ENCODE results near the gene ZMIZ1. TPM values are rescaled to one million over a fixed set of nuclear protein-coding genes. Genes with fewer than 3 reads are reported as not detected.

ZMIZ1 gene
- total RNA-seq, 4 donors from 2014 or later = 71.9 to 104 (median 79.5) TPM

DNA sequence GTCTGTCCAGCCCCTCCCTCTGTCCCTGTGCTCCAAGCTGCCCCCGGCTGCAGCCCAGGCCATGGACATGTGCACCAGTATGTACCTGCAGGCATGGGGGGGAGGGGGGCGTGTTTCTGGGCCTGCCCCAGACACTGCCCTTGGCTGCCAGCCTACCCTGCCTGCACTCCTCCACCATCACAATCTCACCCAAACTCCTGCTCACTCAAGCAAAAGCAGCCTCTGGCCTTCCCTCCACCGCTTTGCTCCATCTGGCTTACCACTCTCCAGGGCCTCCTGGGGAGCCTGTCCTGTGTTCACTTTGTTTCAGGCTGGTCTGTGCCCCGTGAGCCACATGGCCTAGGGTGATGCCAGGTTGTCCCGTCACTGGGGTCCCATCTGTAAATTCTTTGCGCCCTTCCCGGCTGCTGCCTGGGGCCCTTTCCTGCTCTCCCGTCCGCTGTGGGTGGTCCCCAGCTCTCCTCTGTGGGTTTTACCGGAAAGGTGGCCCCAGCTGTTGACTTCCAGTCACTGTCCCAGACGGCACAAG is 245.2 kb downstream of the ZMIZ1 start:
- no peak for DNase-seq (ENCODE audit: low spot score in 2 of 2)
- Histone ChIP-seq H3K27me3 (no peaks in the 10 kb centered on the region), H3K27ac (no peak overlapping the region), H3K36me3 (peaks cover 60% of the 10 kb centered on the region), H3K4me3 (no peak overlapping the region), H3K9me3 (no peaks in the 10 kb centered on the region), H3K4me1 (peaks cover 42% of the 10 kb centered on the region)
- 89% methylated on average over 10 of the region's 11 CpGs for WGBS
- TF ChIP-seq, protein P1, sequence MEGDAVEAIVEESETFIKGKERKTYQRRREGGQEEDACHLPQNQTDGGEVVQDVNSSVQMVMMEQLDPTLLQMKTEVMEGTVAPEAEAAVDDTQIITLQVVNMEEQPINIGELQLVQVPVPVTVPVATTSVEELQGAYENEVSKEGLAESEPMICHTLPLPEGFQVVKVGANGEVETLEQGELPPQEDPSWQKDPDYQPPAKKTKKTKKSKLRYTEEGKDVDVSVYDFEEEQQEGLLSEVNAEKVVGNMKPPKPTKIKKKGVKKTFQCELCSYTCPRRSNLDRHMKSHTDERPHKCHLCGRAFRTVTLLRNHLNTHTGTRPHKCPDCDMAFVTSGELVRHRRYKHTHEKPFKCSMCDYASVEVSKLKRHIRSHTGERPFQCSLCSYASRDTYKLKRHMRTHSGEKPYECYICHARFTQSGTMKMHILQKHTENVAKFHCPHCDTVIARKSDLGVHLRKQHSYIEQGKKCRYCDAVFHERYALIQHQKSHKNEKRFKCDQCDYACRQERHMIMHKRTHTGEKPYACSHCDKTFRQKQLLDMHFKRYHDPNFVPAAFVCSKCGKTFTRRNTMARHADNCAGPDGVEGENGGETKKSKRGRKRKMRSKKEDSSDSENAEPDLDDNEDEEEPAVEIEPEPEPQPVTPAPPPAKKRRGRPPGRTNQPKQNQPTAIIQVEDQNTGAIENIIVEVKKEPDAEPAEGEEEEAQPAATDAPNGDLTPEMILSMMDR (IDR thresholded peaks at IDR 0.05) = no peak
- no peak for TF ChIP-seq EP300 (IDR thresholded peaks at IDR 0.05)
- no peak for TF ChIP-seq POLR2A (IDR thresholded peaks at IDR 0.05)
- no peak for TF ChIP-seq POLR2AphosphoS5 (IDR thresholded peaks at IDR 0.05)

DNA sequence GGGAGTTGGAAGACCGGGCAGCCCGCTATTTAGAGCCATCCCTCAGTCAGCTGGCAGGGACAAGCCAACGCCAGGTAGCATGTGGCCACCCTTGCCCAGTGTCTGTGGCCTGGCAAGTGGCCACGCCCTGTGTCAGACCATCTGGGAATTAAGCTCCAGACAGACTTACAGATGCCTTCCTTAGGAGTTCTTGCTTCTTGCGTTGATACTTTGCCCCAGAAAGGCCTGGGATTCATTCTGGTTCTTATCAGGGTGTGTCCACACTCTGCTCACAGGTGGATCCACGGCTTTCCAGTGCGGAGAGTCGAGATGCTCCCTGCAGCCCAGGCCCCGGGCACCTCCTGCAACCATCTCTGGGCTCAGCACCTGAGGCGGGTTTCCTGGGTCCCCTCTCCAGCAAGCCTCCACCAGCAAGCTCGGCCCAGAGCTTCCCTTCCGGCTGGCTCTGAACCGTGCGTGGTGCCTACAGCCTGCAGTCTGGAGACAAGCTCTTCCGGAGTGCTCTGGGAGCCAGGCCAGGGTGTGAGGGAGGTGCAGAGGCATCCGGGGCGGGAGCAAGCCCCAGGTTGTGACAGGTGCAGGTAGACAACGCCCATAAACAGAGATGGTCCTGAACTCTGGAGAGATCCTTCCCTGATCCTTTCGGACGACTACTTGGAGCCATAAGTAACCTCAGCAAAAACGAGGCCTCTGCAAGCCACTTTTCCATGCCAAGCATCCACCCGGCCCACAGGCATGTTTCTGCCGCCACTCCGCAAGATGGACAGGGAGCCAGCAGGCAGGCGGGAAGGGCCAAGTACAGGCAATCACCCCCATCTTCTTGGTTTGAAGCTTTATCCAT is 246.2 kb downstream of the ZMIZ1 start:
- H3K9me3 ChIP-seq = no peaks in the 10 kb centered on the region
- 66% methylated on average over 16 of the region's 25 CpGs for WGBS
- H3K4me1 ChIP-seq = peaks cover 42% of the 10 kb centered on the region
- no peak for DNase-seq (ENCODE audit: low spot score in 2 of 2)
- no peaks in the 10 kb centered on the region for H3K27me3 ChIP-seq
- H3K27ac ChIP-seq = no peak overlapping the region
- TF ChIP-seq POLR2AphosphoS5 (IDR thresholded peaks at IDR 0.05) (no peak), EP300 (IDR thresholded peaks at IDR 0.05) (no peak), POLR2A (IDR thresholded peaks at IDR 0.05) (no peak)
- TF ChIP-seq, protein P1 (IDR thresholded peaks at IDR 0.05) = no peak
- H3K36me3 ChIP-seq = peaks cover 51% of the 10 kb centered on the region
- H3K4me3 ChIP-seq = no peak overlapping the region

DNA sequence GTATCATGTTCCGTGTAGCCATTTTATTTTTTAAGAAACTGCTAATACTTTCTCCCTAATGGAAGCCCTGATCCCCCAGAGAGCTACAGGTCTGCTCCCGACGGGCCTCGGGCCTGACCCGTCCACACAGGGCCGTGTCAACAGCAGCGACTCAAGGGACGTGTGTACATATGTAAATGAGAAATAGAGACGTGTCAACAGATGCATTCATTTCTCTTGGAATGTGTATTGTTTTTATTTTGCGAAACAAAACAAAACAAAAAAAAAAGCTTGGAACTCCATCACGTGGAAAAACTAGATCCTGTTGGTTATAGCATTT is 246.8 kb downstream of the ZMIZ1 start:
- no peak for DNase-seq (ENCODE audit: low spot score in 2 of 2)
- Histone ChIP-seq H3K4me1 (peaks cover 37% of the 10 kb centered on the region), H3K27me3 (no peaks in the 10 kb centered on the region), H3K4me3 (no peak overlapping the region), H3K9me3 (no peaks in the 10 kb centered on the region), H3K36me3 (peaks cover 45% of the 10 kb centered on the region), H3K27ac (no peak overlapping the region)
- TF ChIP-seq POLR2AphosphoS5 (IDR thresholded peaks at IDR 0.05) = no peak
- no peak for TF ChIP-seq POLR2A (IDR thresholded peaks at IDR 0.05)
- no peak for TF ChIP-seq EP300 (IDR thresholded peaks at IDR 0.05)
- TF ChIP-seq, protein P1 (IDR thresholded peaks at IDR 0.05) = no peak
- 78% methylated on average over 11 of the region's 11 CpGs for WGBS

DNA sequence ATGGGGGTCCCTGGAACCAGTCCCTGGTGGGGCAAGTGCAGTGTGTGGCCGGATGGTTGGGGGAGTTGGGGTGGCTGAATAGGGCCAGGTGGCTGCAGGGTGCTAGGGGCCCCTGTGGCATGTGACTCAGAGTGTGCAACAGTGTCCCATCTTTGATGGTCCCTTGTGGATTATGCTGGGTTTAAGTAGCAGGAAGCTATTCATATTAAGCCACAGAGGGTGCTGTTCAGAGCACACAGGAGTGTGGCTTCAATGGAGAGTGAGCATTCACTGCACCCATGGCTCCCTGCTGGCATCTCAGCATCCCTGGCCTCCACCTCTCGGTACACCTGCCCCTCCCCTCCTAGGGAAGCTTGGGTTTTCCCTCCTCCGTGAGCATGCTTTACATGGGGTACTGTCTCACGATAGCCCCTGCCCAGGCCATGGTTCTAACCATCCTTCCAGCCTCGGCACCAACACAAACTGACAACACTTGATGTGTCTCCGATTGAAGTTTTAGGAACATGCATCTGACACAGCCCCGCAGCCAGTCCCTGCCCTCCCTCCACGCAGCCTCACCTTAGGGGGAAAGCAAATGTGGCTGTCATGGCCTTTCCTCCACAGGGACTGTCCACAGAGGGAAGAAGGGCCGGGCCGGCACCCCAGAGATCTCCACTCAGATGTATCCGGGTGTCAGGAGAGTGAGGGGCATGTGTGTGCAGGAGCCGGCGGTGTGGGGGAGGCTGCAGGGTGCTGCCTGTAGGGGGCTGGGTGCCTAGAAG is 248.1 kb downstream of the ZMIZ1 start:
- peak in 1 of 2 donors; percentile 79 for DNase-seq (ENCODE audit: low spot score in 2 of 2)
- 53% methylated on average over 13 of the region's 13 CpGs for WGBS
- H3K27ac ChIP-seq = no peak overlapping the region
- no peaks in the 10 kb centered on the region for H3K27me3 ChIP-seq
- peaks cover 36% of the 10 kb centered on the region for H3K4me1 ChIP-seq
- no peaks in the 10 kb centered on the region for H3K9me3 ChIP-seq
- peaks cover 32% of the 10 kb centered on the region for H3K36me3 ChIP-seq
- TF ChIP-seq POLR2AphosphoS5 (IDR thresholded peaks at IDR 0.05) (no peak), EP300 (IDR thresholded peaks at IDR 0.05) (no peak), POLR2A (IDR thresholded peaks at IDR 0.05) (no peak)
- TF ChIP-seq, protein P1 (IDR thresholded peaks at IDR 0.05) = no peak
- no peak overlapping the region for H3K4me3 ChIP-seq

DNA sequence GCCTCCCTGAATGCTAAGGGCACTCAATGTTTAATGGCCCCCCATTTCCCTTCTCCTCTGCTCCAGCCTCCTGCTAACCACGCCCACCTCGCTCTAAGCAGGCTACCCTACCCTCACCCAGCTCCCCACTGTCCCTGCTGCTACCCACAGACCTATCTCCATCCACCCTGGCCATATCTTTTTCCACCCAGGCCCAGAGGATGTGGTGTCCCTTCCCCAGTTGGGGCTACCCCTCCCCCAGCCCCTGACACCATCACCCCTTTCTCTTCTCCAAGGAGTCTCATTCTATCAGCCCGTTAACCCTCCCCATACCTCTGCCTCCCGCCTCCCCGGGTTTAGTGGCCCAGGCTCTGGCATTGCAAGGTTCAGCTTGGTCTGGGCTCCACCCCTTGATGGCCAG is 249.6 kb downstream of the ZMIZ1 start:
- H3K27ac ChIP-seq = no peak overlapping the region
- no peak for DNase-seq (ENCODE audit: low spot score in 2 of 2)
- H3K36me3 ChIP-seq = peaks cover 18% of the 10 kb centered on the region
- peaks cover 50% of the 10 kb centered on the region for H3K4me1 ChIP-seq
- no peaks in the 10 kb centered on the region for H3K9me3 ChIP-seq
- H3K4me3 ChIP-seq = no peak overlapping the region
- H3K27me3 ChIP-seq = no peaks in the 10 kb centered on the region
- 88% methylated on average over 5 of the region's 5 CpGs for whole genome bisulfite sequencing
- TF ChIP-seq POLR2AphosphoS5 (IDR thresholded peaks at IDR 0.05) (no peak), POLR2A (IDR thresholded peaks at IDR 0.05) (no peak), EP300 (IDR thresholded peaks at IDR 0.05) (no peak)
- TF ChIP-seq, protein P1 (IDR thresholded peaks at IDR 0.05) = no peak

Measured in suprapubic skin (tissue), 4 donors.